Esophagus squamous epithelium (tissue), 5 donors: Measurements from ENCODE around the gene C19orf81. TPM values are rescaled to one million over a fixed set of nuclear protein-coding genes. Genes with fewer than 3 reads are reported as not detected.

Experiments used
- DNase-seq: peaks from one replicate; lab custom pipeline; 2025; lab: John Stamatoyannopoulos, UW
- H3K27ac ChIP-seq, 4 donors: fragments of 200-600 bp; sonication (generic); one replicate each; pipeline ENCODE4 v1.5.1; 2016 to 2019; ENCODE audit warnings: mild to moderate bottlenecking in 1 of 4
- H3K27me3 ChIP-seq, 4 donors: fragments of 200-600 bp; sonication (generic); 1 replicate in 3 of 4; 2 replicates in 1 of 4; pipeline versions ENCODE4 v1.5.1 to v1.6.0; 2017 to 2021; ENCODE audit warnings: antibody characterized with exemption in 1 of 4
- H3K36me3 ChIP-seq, 3 donors: fragments of 200-600 bp; sonication (generic); one replicate each; pipeline ENCODE4 v1.5.1; 2016 to 2019
- H3K4me1 ChIP-seq, 3 donors: fragments of 200-600 bp; sonication (generic); one replicate each; pipeline ENCODE4 v1.5.1; 2017 to 2019
- H3K4me3 ChIP-seq, 4 donors: fragments of 200-600 bp; sonication (generic); 1 replicate in 3 of 4; 2 replicates in 1 of 4; pipeline ENCODE4 v1.5.1; 2016 to 2019; ENCODE audit warnings: mild to moderate bottlenecking in 2 of 4, moderate library complexity in 1 of 4
- H3K9me3 ChIP-seq, 3 donors: fragments of 200-600 bp; sonication (generic); one replicate each; pipeline ENCODE4 v1.5.1; 2016 to 2019
- CTCF ChIP-seq, 6 experiments: fragments of 450-650 bp in 4 of 6; fragments of 200-600 bp in 2 of 6; sonication (generic) in 2 of 6; IDR thresholded peaks; one replicate each; pipeline ENCODE4 v1.5.1; 2016 to 2019; ENCODE audit warnings: antibody characterized with exemption in 6 of 6, mild to moderate bottlenecking in 4 of 6, moderate library complexity in 4 of 6
- POLR2A ChIP-seq, 4 donors: fragments of 450-650 bp; IDR thresholded peaks; one replicate each; pipeline ENCODE4 v1.6.1; 2017; ENCODE audit warnings: antibody characterized with exemption in 4 of 4, mild to moderate bottlenecking in 4 of 4, moderate library complexity in 3 of 4
- WGBS, 2 donors: methylation state at CpG; one replicate each; pipeline ENCODE4 v1.1.5; 2018; 5-methylcytosine and 5-hydroxymethylcytosine counted together
- intact Hi-C: fragments of 100-400 bp; cut with DNase I; formaldehyde crosslinking; loops from one replicate; pipeline ENCODE4 v1.15.0; 2022
- total RNA-seq, 4 donors: library from RNA; depleted of rRNA; stranded (reverse); fragments of >200 nt; gene quantifications; one replicate each; pipeline ENCODE4 v1.1.0, GENCODE V29; 2016
- donor health status: DM: yes; HTN: yes; CAD: no.

C19orf81 gene
- total RNA-seq, 4 donors from 2014 or later, result not detected

- Histone ChIP-seq H3K4me3 (no peak overlapping the region), H3K9me3 (no peaks in the 10 kb centered on the region), H3K36me3 (no peaks in the 10 kb centered on the region), H3K4me1 (peaks cover 0 to 27% (median 14%) of the 10 kb centered on the region in 3 donors), H3K27me3 (peaks cover 17 to 98% (median 29%) of the 10 kb centered on the region in 4 donors), H3K27ac (no peak overlapping the region)
- TF ChIP-seq POLR2A (IDR thresholded peaks at IDR 0.05), result no peak
- no peak for TF ChIP-seq CTCF (IDR thresholded peaks at IDR 0.05)
- 44 to 58% methylated on average over 2 to 6 of the region's 20 CpGs for WGBS, 2 donors
- intact Hi-C loops, result no loop called here
- DNase-seq, result no peak
These were observed 19.6 kb downstream of the C19orf81 start for GRCh38 chr19:50668879-50669278.

DNA sequence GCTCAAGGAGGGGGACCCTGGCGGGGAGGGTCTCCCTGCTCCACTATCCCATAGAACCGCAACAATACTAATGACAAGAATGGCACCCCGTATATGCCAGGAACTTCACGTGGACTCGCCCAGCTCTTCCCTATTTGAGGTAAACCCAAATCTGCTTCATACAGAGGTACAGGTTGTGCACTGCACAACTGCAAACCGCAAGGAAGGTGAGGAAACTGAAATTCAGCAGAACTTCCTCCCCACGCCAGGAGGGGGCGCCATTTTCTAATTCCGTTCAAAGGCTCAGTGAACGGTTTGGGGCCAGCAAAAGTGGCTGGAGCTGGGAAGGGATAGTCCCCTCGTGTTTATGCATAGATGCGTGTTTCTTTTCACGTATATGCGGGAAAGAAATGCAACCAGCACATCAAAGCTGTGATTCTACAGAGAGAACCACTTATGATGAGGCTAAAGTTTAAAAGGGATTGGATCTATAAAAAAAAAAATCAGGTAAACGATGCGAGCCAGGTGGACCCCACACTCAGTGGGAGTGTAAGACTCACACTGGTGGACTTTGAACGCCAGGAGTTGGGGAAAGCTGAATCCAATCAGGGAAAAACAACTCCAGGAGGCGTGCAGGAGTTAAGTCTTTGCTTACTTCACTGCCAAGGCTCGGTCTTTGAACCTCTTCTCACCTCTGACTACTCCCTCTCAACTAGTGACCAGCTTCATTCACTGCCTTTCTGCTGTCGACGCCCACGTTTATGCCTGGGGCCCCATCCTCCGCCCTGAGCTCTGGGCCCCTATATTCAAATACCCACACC, 20.3 kb downstream of the C19orf81 start:
- Histone ChIP-seq H3K27ac (no peak overlapping the region), H3K36me3 (no peaks in the 10 kb centered on the region), H3K27me3 (peaks cover 17 to 99% (median 29%) of the 10 kb centered on the region in 4 donors), H3K4me1 (peaks cover 0 to 27% (median 14%) of the 10 kb centered on the region in 3 donors), H3K4me3 (no peak overlapping the region), H3K9me3 (no peaks in the 10 kb centered on the region)
- no peak for DNase-seq
- intact Hi-C loops, result no loop called here
- WGBS, 2 donors, result 35 to 37% methylated on average over 21 to 22 of the region's 23 CpGs
- peak; percentile 50 to 71 (median 61) for TF ChIP-seq CTCF (IDR thresholded peaks at IDR 0.05)
- no peak for TF ChIP-seq POLR2A (IDR thresholded peaks at IDR 0.05)

GRCh38 chr19:50670102-50670380, 20.8 kb downstream of the C19orf81 start:
- Histone ChIP-seq H3K4me1 (peaks cover 0 to 27% (median 14%) of the 10 kb centered on the region in 3 donors), H3K36me3 (no peaks in the 10 kb centered on the region), H3K27ac (no peak overlapping the region), H3K9me3 (no peaks in the 10 kb centered on the region), H3K27me3 (peaks cover 17 to 97% (median 29%) of the 10 kb centered on the region in 4 donors), H3K4me3 (no peak overlapping the region)
- 13 to 20% methylated on average over 5 of the region's 5 CpGs for WGBS, 2 donors
- intact Hi-C loops, result no loop called here
- TF ChIP-seq POLR2A (IDR thresholded peaks at IDR 0.05) (no peak), CTCF (IDR thresholded peaks at IDR 0.05) (no peak)
- no peak for DNase-seq

- H3K36me3 ChIP-seq, result no peaks in the 10 kb centered on the region
- TF ChIP-seq POLR2A (IDR thresholded peaks at IDR 0.05), result no peak
- no peak for TF ChIP-seq CTCF (IDR thresholded peaks at IDR 0.05)
- H3K4me3 ChIP-seq, result no peak overlapping the region
- no peaks in the 10 kb centered on the region for H3K9me3 ChIP-seq
- H3K27ac ChIP-seq, result no peak overlapping the region
- no peak for DNase-seq
- intact Hi-C loops, result no loop called here
- WGBS, 2 donors, result 21 to 25% methylated on average over 10 to 14 of the region's 15 CpGs
- H3K4me1 ChIP-seq, result peaks cover 0 to 5% (median 4%) of the 10 kb centered on the region in 3 donors
- H3K27me3 ChIP-seq, result peaks cover 0 to 90% (median 7%) of the 10 kb centered on the region in 4 donors
These were observed 23.9 kb downstream of the C19orf81 start for GRCh38 chr19:50673118-50673517.

- no peak for TF ChIP-seq CTCF (IDR thresholded peaks at IDR 0.05)
- Histone ChIP-seq H3K4me3 (no peak overlapping the region), H3K9me3 (no peaks in the 10 kb centered on the region), H3K27me3 (peaks cover 0 to 80% (median 0%) of the 10 kb centered on the region in 4 donors), H3K36me3 (no peaks in the 10 kb centered on the region), H3K4me1 (peaks cover 0 to 5% (median 0%) of the 10 kb centered on the region in 3 donors), H3K27ac (no peak overlapping the region)
- intact Hi-C loops, result no loop called here
- 43% methylated on average over 1 of the region's 1 CpG; no CpG with 5 or more reads in 1 of the 2 donors for WGBS, 2 donors
- DNase-seq, result no peak
These were observed 27.5 kb downstream of the C19orf81 start for GRCh38 chr19:50676625-50677197.
